ENCODE data around the gene NT5C2.

GRCh38 chr10:103241262-103242011 lies 48.4 kb upstream of the NT5C2 start:
- TF ChIP-seq CTCF (conservative IDR thresholded peaks at IDR 0.05; ENCODE audit: low read depth, low read length), result no peak
- TF ChIP-seq EZH2 (IDR thresholded peaks at IDR 0.05; ENCODE audit: low read length, unreplicated experiment), result no peak

Measured in PC-3 (cell line).